K562 (cell line): ENCODE data around the gene PFN3. TPM values are rescaled to one million over a fixed set of nuclear protein-coding genes. Genes with fewer than 3 reads are reported as not detected.

Experiments used
- CXXC5 ChIP-seq: fragments of 250-450 bp; sonication (Bioruptor Pico); IDR thresholded peaks from 2 replicates; pipeline ENCODE4 v1.8.0; 2022; ENCODE audit warnings: inconsistent platforms, mild to moderate bottlenecking, moderate library complexity
- EP300 ChIP-seq: IDR thresholded peaks from 2 replicates; pipeline ENCODE4 v1.6.1; 2012; ENCODE audit warnings: low read length, improper control_type of control experiment
- ETV5 ChIP-seq: sonication (generic); formaldehyde crosslinking; IDR thresholded peaks from 2 replicates; pipeline ENCODE4 v1.4.0; 2020; ENCODE audit warnings: low read depth, mild to moderate bottlenecking, missing genetic modification reagents
- SP1 ChIP-seq: sonication (generic); formaldehyde crosslinking; IDR thresholded peaks from 2 replicates; pipeline ENCODE4 v1.8.1; 2022; ENCODE audit warnings: mild to moderate bottlenecking, missing genetic modification reagents
- TGIF2 ChIP-seq: sonication (generic); formaldehyde crosslinking; IDR thresholded peaks from 2 replicates; pipeline ENCODE4 v1.8.1; 2022; ENCODE audit warnings: mild to moderate bottlenecking, missing genetic modification reagents, moderate library complexity
- THAP7 ChIP-seq: fragments of 250-450 bp; sonication (Bioruptor Pico); IDR thresholded peaks from 2 replicates; pipeline ENCODE4 v1.5.0; 2021
- XRCC5 ChIP-seq: fragments of 200-400 bp; formaldehyde crosslinking; IDR thresholded peaks from 2 replicates; pipeline ENCODE4 v1.6.1; 2017; ENCODE audit warnings: low read depth, mild to moderate bottlenecking, low read length
- YBX1 ChIP-seq: fragments of 450-650 bp; IDR thresholded peaks from 2 replicates; pipeline ENCODE4 v1.7.1; 2016; ENCODE audit warnings: mild to moderate bottlenecking
- YY1 ChIP-seq, 3 experiments: IDR thresholded peaks; 2 replicates each; pipeline ENCODE4 v1.6.1; 2011; ENCODE audit warnings: low read length in 2 of 3, mild to moderate bottlenecking in 2 of 3, moderate library complexity in 2 of 3, borderline replicate concordance in 1 of 3, control low read depth in 1 of 3, low read depth in 1 of 3; ENCODE audit not compliant: insufficient read depth in 3 of 3, insufficient replicate concordance in 2 of 3, control insufficient read depth in 1 of 3, insufficient read length in 1 of 3; ENCODE audit errors: extremely low read depth in 1 of 3
- ZBTB49 ChIP-seq: sonication (generic); formaldehyde crosslinking; IDR thresholded peaks from 2 replicates; pipeline ENCODE4 v1.8.0; 2022; ENCODE audit warnings: missing genetic modification reagents, mild to moderate bottlenecking, borderline replicate concordance
- ZFP91 ChIP-seq: sonication (generic); formaldehyde crosslinking; IDR thresholded peaks from 2 replicates; pipeline ENCODE4 v1.8.0; 2022; ENCODE audit warnings: mild to moderate bottlenecking, missing genetic modification reagents
- ZNF175 ChIP-seq: fragments of 200-800 bp; sonication (Bioruptor generic); IDR thresholded peaks from 2 replicates; pipeline ENCODE4 v1.6.1; 2016; ENCODE audit warnings: low read depth, mild to moderate bottlenecking, missing genetic modification characterization, missing compliant biosample characterization
- ZNF324 ChIP-seq: fragments of 250-450 bp; sonication (Bioruptor Pico); IDR thresholded peaks from 2 replicates; pipeline ENCODE4 v1.4.0; 2020; ENCODE audit warnings: mild to moderate bottlenecking
- ZNF592 ChIP-seq: fragments of 450-650 bp; IDR thresholded peaks from 2 replicates; pipeline ENCODE4 v1.6.1; 2017; ENCODE audit warnings: antibody characterized with exemption, mild to moderate bottlenecking
- ZNF644 ChIP-seq: fragments of 200-800 bp; sonication (Bioruptor generic); IDR thresholded peaks from 2 replicates; pipeline ENCODE4 v1.6.1; 2016; ENCODE audit warnings: low read depth, missing genetic modification characterization, missing compliant biosample characterization
- ZNF717 ChIP-seq: fragments of 250-450 bp; sonication (Bioruptor Pico); IDR thresholded peaks from 2 replicates; pipeline ENCODE4 v1.5.0; 2021
- polyA plus RNA-seq, 8 experiments: library from polyadenylated mRNA; depleted of rRNA in 4 of 8; stranded (reverse) in 5 of 8; unstranded in 3 of 8; fragments of >200 nt; fragmentation: Nextera tagmentation in 2 of 8; fragmentation: Illumina TruSeq in 1 of 8; extraction: Ambion mirVana in 2 of 8; extraction: Trizol in 1 of 8; gene quantifications; 2 replicates each; pipeline versions ENCODE4 v1.2.1 to v1.2.3, GENCODE V29; 2011 to 2014; ENCODE audit warnings: inconsistent platforms in 1 of 8, missing spikeins in 1 of 8
- total RNA-seq, 7 experiments: library from RNA; depleted of rRNA in 6 of 7; stranded (reverse); fragments of >200 nt in 6 of 7; fragmentation: Illumina TruSeq in 2 of 7; extraction: Trizol in 2 of 7; gene quantifications; 2 replicates each; pipeline versions ENCODE4 v1.2.1 to v1.2.3, GENCODE V29; 2011 to 2021; ENCODE audit warnings: low replicate concordance in 1 of 7

The PFN3 gene
- total and polyA plus RNA-seq, 9 of the 15 experiments (the other 6 are each of a cell fraction or from before 2014, with no cell fraction given): not detected

GRCh38 chr5:177367323-177367848, 33.1 kb downstream of the PFN3 start (continued):
- TF ChIP-seq TGIF2 (CRISPR knock-in tag): 0 out of 2 replicates have a peak, but pooled peaks have one; percentile 26
- TF ChIP-seq YY1 (IDR thresholded peaks at IDR 0.05; ENCODE audit: borderline replicate concordance in 1 of 3, control insufficient read depth in 1 of 3, extremely low read depth in 1 of 3, insufficient read depth in 3 of 3, insufficient read length in 1 of 3, insufficient replicate concordance in 2 of 3, low read depth in 1 of 3, low read length in 2 of 3): peak in 1 of 3 experiments; percentile 4
- TF ChIP-seq SP1 (CRISPR knock-in tag): no peak; the same call in 1 of the 2 replicates
- TF ChIP-seq ETV5 (CRISPR knock-in tag): peak; percentile 51
- no peak for TF ChIP-seq ZNF644
- TF ChIP-seq EP300: no peak
- TF ChIP-seq ZNF592: peak; percentile 98
- 0 out of 2 replicates have a peak, but pooled peaks have one; percentile 63 for TF ChIP-seq ZNF175
- TF ChIP-seq ZNF717 (CRISPR knock-in tag): 0 out of 2 replicates have a peak, but pooled peaks have one; percentile 42
- TF ChIP-seq YBX1: no peak
- 0 out of 2 replicates have a peak, but pooled peaks have one; percentile 11 for TF ChIP-seq ZFP91 (CRISPR knock-in tag)
- peak; percentile 56; the same call in 1 of the 2 replicates for TF ChIP-seq THAP7 (CRISPR knock-in tag)
- TF ChIP-seq CXXC5 (CRISPR knock-in tag): peak; percentile 94
- no peak for TF ChIP-seq XRCC5
- no peak for TF ChIP-seq ZNF324 (CRISPR knock-in tag)
- TF ChIP-seq ZBTB49 (CRISPR knock-in tag): no peak
